Measurements from ENCODE around the gene STAMBPL1. TPM values are rescaled to one million over a fixed set of nuclear protein-coding genes. Genes with fewer than 3 reads are reported as not detected.

Gene STAMBPL1
- total RNA-seq, 1 donor from 2014 or later: 8.4 TPM

DNA sequence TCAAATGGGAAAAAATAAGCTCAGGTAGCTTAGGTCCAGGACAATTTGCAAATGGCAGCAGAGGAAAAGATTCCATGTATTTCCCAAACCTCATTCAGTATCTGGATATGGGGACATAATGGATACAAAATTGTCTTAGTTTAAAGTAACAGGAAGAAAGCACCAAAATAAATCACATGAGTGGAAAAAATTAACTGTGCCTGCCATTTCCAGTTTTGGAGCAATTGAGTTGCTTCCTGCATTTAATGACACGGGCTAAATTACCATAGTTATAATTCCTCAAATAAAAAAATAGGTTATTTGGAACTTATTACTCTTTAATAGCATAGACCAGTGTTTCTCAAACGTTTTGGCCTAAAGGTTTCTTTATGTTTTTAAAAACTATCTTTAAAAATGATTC lies 6.3 kb upstream of the STAMBPL1 start:
- Mint-ChIP-seq H3K9me3 (peaks cover 3% of the 10 kb centered on the region), H3K36me3 (no peaks in the 10 kb centered on the region), H3K4me1 (ENCODE audit: unreplicated experiment) (peaks cover 5% of the 10 kb centered on the region), H3K4me3 (no peak overlapping the region), H3K27me3 (peaks cover 17% of the 10 kb centered on the region), H3K27ac (no peak overlapping the region)
- no peak for DNase-seq (ENCODE audit: extremely low spot score, unreplicated experiment)
- TF ChIP-seq, protein P1, sequence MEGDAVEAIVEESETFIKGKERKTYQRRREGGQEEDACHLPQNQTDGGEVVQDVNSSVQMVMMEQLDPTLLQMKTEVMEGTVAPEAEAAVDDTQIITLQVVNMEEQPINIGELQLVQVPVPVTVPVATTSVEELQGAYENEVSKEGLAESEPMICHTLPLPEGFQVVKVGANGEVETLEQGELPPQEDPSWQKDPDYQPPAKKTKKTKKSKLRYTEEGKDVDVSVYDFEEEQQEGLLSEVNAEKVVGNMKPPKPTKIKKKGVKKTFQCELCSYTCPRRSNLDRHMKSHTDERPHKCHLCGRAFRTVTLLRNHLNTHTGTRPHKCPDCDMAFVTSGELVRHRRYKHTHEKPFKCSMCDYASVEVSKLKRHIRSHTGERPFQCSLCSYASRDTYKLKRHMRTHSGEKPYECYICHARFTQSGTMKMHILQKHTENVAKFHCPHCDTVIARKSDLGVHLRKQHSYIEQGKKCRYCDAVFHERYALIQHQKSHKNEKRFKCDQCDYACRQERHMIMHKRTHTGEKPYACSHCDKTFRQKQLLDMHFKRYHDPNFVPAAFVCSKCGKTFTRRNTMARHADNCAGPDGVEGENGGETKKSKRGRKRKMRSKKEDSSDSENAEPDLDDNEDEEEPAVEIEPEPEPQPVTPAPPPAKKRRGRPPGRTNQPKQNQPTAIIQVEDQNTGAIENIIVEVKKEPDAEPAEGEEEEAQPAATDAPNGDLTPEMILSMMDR (conservative IDR thresholded peaks at IDR 0.05): no peak

DNA sequence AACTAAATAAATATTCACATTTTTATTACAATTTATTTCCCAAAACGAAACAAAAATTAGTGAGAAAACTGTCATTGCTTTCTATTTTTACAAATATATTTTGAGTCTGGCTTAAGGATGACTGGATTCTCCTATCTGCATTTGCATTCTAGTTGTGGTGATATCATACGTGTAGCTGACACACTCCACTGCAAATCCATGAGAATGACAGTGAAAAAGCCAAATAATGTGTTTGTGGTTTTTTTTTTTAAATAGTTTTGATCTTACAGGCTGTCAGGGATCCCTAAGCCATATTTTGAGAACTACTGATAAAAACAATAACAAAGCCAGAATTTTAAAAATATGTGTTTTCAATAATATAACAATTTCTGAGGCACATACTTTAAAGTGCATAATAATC lies 5.8 kb upstream of the STAMBPL1 start:
- Mint-ChIP-seq H3K27ac (no peak overlapping the region), H3K9me3 (no peaks in the 10 kb centered on the region), H3K27me3 (peaks cover 18% of the 10 kb centered on the region), H3K36me3 (no peaks in the 10 kb centered on the region), H3K4me3 (no peak overlapping the region), H3K4me1 (ENCODE audit: unreplicated experiment) (peaks cover 5% of the 10 kb centered on the region)
- DNase-seq (ENCODE audit: extremely low spot score, unreplicated experiment): no peak
- TF ChIP-seq, protein P1 (conservative IDR thresholded peaks at IDR 0.05): no peak

DNA sequence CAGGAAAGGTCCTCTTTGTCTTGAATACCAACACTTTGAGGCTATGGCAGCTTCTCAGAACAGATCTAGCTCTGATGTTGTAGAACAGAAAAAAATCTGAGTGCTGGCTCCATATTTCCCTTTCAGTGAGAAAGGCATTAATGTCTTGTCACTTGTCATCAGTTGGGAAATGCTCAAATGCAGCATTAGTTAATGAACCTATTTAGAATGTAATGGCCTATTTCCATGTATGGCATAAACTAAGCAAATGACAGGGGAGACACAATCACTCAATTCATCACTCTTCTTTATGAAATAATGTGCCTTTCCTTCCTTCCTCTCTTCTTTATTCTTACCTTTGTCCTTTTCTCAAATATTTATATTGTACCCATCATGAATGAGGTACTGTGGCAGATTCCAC lies 5.0 kb upstream of the STAMBPL1 start:
- Mint-ChIP-seq H3K9me3 (no peaks in the 10 kb centered on the region), H3K36me3 (no peaks in the 10 kb centered on the region), H3K4me3 (no peak overlapping the region), H3K27me3 (peaks cover 23% of the 10 kb centered on the region), H3K4me1 (ENCODE audit: unreplicated experiment) (peaks cover 9% of the 10 kb centered on the region), H3K27ac (no peak overlapping the region)
- DNase-seq (ENCODE audit: extremely low spot score, unreplicated experiment): no peak
- TF ChIP-seq, protein P1 (conservative IDR thresholded peaks at IDR 0.05): no peak

DNA sequence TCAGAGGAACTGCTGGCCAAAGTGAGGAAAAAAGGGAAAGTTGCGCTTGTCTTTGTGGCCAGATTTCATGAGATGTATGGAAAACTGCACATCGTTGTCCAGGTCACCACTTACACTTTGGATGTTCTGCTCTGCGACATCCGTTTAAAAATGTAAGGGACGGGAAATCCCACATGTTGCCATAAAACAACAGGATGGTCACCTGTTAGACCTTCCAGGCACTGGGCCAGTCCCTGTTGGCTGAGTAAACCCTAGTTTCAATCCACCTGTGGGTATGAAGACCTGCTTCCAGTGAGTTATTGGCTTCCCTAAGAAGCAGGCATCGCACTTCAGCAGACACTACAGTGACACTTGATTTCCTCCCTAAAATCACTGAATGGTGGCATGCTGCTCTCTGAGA lies 2.7 kb upstream of the STAMBPL1 start:
- TF ChIP-seq, protein P1 (conservative IDR thresholded peaks at IDR 0.05): no peak
- DNase-seq (ENCODE audit: extremely low spot score, unreplicated experiment): no peak
- no peak overlapping the region for H3K4me3 Mint-ChIP-seq
- peaks cover 23% of the 10 kb centered on the region for H3K27me3 Mint-ChIP-seq
- no peaks in the 10 kb centered on the region for H3K9me3 Mint-ChIP-seq
- no peaks in the 10 kb centered on the region for H3K36me3 Mint-ChIP-seq
- H3K4me1 Mint-ChIP-seq (ENCODE audit: unreplicated experiment): peaks cover 16% of the 10 kb centered on the region
- no peak overlapping the region for H3K27ac Mint-ChIP-seq

DNA sequence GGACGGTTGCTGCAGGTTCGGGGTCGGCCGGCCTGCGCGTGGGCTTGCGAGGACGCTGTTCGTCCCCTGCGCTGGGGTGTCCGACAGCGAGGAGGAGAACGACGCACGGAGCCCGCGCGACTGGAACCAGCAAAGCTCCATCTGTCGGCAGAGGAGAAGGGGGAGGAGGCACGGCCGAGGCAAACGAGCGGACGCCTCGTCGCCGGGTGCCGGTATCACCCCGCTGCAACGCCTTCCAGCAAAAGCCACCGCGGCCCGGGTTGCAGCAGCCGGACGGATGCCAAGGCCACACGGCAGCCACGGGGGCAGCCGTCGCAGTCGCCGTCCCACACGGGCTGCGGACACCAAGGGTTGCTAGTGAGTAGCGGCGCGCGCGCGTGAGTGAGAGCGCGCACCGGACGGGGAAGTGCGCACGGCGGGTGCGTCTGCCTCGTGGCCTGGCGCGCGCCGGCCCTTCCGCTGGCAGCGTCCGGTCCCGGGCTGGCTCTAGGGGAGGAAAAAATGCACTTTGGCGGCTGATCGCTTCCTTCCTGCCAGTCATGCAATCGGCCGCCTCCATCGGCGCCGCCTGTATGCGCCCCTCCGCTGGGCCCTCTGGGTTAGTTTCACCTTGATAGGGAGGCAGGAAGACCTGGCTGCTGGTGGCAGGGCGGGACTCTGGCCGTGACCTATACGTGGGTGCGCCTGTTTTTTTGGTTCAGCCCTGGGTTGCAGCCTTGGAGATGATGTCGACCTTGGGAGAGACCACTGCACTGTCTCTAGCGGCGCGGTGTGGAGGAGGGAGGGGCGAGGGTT lies 434 bp downstream of the STAMBPL1 start:
- Mint-ChIP-seq H3K9me3 (no peaks in the 10 kb centered on the region), H3K4me1 (ENCODE audit: unreplicated experiment) (peaks cover 19% of the 10 kb centered on the region), H3K4me3 (peak overlapping the region; percentile 96), H3K27ac (peak overlapping the region; percentile 83), H3K27me3 (peaks cover 25% of the 10 kb centered on the region), H3K36me3 (no peaks in the 10 kb centered on the region)
- DNase-seq (ENCODE audit: extremely low spot score, unreplicated experiment): peak; percentile 77
- TF ChIP-seq, protein P1 (conservative IDR thresholded peaks at IDR 0.05): peak; percentile 27

Data from type B pancreatic cell (in vitro differentiated cells).